Tibial artery (tissue), 4 donors: ENCODE measurements around the gene LRRC27.
A peak's percentile ranks its signal among the peaks of the same experiment; 100 is the strongest.

ENCODE experiments used
- DNase-seq, 2 donors: peaks; one replicate each; pipeline ENCODE4 v3.0.0-alpha.2; 2019
- H3K27ac ChIP-seq, 2 donors: fragments of 200-600 bp; sonication (generic) in 1 of 2; 1 replicate in 1 of 2; 2 replicates in 1 of 2; pipeline ENCODE4 v1.5.1; 2018 to 2019; ENCODE audit warnings: mild to moderate bottlenecking in 1 of 2
- H3K27me3 ChIP-seq, 2 donors: fragments of 200-600 bp; sonication (generic) in 1 of 2; one replicate each; pipeline versions ENCODE4 v1.5.1 to v1.6.0; 2016 to 2019
- H3K36me3 ChIP-seq, 3 donors: fragments of 200-600 bp; sonication (generic) in 2 of 3; one replicate each; pipeline ENCODE4 v1.5.1; 2016 to 2019; ENCODE audit warnings: mild to moderate bottlenecking in 2 of 3
- H3K4me1 ChIP-seq, 4 donors: fragments of 200-600 bp; sonication (generic) in 2 of 4; 1 replicate in 3 of 4; 2 replicates in 1 of 4; pipeline ENCODE4 v1.5.1; 2016 to 2019
- H3K4me3 ChIP-seq, 2 donors: fragments of 200-600 bp; sonication (generic) in 1 of 2; 1 replicate in 1 of 2; 2 replicates in 1 of 2; pipeline ENCODE4 v1.5.1; 2018 to 2019; ENCODE audit warnings: mild to moderate bottlenecking in 2 of 2
- H3K9me3 ChIP-seq, 3 donors: fragments of 200-600 bp; sonication (generic) in 1 of 3; one replicate each; pipeline ENCODE4 v1.5.1; 2016 to 2019
- intact Hi-C: fragments of 100-400 bp; cut with DNase I; formaldehyde crosslinking; loops from one replicate; pipeline ENCODE4 v1.15.0; 2023; ENCODE audit warnings: low total_unique reads
- TF ChIP-seq, protein P1 (sequence below), 2 experiments: fragments of 200-600 bp in 1 of 2; fragments of 450-650 bp in 1 of 2; IDR thresholded peaks; one replicate each; pipeline ENCODE4 v1.5.1; 2017 to 2019; ENCODE audit warnings: antibody characterized with exemption in 2 of 2, mild to moderate bottlenecking in 1 of 2, moderate library complexity in 1 of 2

Gene LRRC27

DNA sequence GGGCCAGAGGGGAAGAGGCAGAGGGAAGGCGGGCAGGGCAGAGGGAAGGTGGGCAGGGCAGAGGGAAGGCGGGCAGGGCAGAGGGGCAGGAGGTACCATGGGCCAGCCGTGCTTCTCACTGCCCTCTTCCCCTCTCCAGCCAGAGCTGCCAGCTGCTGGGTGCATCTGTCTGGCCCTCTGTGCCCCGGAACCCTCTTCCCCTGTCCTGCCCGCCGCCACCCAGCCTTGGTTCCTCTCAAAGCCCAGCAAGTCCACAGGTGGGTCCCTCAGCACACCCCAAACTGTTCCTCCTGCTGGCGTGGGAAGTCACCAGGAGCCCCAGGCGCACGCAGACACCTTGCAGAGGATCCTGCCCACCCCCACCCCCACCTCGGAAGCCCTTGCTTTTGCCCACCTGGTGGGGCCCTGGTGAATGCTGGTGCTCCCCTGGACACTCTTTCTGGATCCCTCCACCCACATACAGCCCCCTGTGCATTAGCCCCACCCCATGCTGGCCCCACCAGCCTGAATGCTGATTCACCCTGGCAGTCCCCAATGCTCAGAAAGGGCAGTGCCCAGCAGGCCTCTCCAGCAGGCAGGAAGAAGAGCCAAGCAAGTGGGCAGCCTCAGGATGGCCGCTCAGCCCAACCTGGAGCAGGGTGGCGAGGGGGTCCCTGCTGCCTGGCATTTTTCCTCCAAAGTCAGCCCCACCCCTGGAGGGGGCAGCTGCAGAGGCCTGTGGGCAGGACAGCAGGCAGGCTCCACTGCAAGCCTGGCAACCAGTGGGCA, 63.1 kb downstream of the LRRC27 start:
- TF ChIP-seq, protein P1, sequence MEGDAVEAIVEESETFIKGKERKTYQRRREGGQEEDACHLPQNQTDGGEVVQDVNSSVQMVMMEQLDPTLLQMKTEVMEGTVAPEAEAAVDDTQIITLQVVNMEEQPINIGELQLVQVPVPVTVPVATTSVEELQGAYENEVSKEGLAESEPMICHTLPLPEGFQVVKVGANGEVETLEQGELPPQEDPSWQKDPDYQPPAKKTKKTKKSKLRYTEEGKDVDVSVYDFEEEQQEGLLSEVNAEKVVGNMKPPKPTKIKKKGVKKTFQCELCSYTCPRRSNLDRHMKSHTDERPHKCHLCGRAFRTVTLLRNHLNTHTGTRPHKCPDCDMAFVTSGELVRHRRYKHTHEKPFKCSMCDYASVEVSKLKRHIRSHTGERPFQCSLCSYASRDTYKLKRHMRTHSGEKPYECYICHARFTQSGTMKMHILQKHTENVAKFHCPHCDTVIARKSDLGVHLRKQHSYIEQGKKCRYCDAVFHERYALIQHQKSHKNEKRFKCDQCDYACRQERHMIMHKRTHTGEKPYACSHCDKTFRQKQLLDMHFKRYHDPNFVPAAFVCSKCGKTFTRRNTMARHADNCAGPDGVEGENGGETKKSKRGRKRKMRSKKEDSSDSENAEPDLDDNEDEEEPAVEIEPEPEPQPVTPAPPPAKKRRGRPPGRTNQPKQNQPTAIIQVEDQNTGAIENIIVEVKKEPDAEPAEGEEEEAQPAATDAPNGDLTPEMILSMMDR (IDR thresholded peaks at IDR 0.05): no peak
- Histone ChIP-seq H3K27ac (peak overlapping the region; percentile 84 to 98), H3K27me3 (no peaks in the 10 kb centered on the region), H3K36me3 (no peaks in the 10 kb centered on the region), H3K9me3 (no peaks in the 10 kb centered on the region), H3K4me1 (peaks cover 0 to 44% (median 29%) of the 10 kb centered on the region in 4 donors), H3K4me3 (peak overlapping the region; percentile 98 to 99)
- DNase-seq: no peak
- intact Hi-C loops: loop anchor here (2.0 to 10.0 kb wide), 4 partner anchors 58 to 250 kb away; partner anchors contain the start of gene LRRC27

DNA sequence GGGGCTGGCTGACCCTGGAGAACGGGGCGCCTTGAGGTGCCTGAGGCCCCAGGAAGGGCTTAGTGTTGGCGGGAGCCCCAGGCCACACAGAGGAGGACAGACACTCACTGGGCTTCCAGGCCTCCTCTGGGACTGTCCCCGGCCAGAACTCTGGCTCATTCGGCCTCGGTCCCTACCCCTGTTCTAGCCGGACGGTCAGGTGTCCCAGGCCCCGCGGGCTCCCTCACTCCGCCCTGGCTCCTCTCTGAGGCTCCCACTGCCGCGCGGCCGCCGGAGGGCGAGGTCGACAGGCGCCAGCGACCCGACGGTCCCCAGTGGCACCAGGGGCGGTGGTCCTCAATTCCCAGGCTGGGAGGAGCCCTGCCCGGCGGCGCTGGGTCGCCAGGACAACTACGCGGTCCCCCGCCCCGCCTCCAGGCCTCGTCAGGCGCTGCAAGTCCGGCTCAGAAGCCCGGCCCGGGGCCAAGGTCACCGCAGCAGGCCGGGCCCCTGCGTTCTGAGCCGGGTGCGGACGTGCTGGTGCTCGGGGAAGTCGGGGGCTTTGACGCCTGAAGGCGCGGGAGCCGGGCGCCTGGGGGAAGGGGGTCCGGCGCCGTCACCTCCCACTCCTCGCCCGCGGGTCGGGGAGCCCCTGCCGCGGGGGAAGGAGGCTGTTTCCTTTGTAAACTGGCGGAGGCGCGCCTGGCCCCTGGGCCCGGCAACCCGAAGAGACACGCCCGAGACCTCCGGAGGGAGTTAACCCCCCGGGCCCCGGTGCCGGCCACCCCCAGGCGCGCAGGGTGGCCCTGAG, 63.9 kb downstream of the LRRC27 start:
- no peaks in the 10 kb centered on the region for H3K9me3 ChIP-seq
- H3K27me3 ChIP-seq: no peaks in the 10 kb centered on the region
- H3K27ac ChIP-seq: peak overlapping the region; percentile 84 to 98
- TF ChIP-seq, protein P1 (IDR thresholded peaks at IDR 0.05): no peak
- intact Hi-C loops: loop anchor here (2.0 to 10.0 kb wide), 4 partner anchors 57 to 249 kb away; partner anchors contain the start of gene LRRC27
- H3K4me3 ChIP-seq: peak overlapping the region; percentile 98 to 99
- H3K4me1 ChIP-seq: peaks cover 0 to 52% (median 29%) of the 10 kb centered on the region in 4 donors
- peak; percentile 69 to 89 for DNase-seq
- no peaks in the 10 kb centered on the region for H3K36me3 ChIP-seq

DNA sequence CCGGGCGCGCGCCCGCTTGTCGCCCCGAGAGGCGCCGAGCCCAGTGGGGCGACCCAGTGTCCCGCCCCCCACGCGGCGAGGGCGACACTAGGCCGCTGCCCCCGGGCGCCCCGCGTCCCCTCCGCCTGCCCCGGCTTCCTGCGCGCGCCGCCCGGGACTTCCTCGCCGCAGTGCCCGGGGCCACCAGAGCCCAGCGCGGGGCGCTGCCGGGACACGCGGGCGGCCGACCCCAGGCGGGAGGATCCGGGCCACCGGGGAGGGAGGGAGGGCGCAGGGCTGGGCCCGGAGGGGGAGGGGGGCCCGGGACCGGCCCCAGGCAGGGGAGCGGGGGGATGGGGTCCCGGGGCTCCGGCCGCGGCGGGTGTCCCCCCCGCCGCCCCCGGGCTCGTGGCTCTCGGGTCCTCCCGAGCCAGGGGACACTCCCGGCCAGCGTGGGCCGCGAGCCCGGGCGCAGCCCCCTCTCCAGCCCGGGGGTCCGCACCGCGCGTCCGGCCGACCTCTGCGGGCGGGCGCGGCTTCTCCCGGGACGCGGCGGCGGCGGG, 64.6 kb downstream of the LRRC27 start:
- Histone ChIP-seq H3K27ac (peak overlapping the region; percentile 84 to 98), H3K27me3 (no peaks in the 10 kb centered on the region), H3K4me1 (peaks cover 0 to 56% (median 29%) of the 10 kb centered on the region in 4 donors), H3K36me3 (no peaks in the 10 kb centered on the region), H3K4me3 (peak overlapping the region; percentile 98 to 99), H3K9me3 (no peaks in the 10 kb centered on the region)
- peak in 1 of 2 donors; percentile 83 for DNase-seq
- intact Hi-C loops: loop anchor here (1.0 to 10.0 kb wide), 4 partner anchors 25 to 248 kb away; partner anchors contain the start of gene LRRC27
- TF ChIP-seq, protein P1 (IDR thresholded peaks at IDR 0.05): peak; percentile 36 to 49

DNA sequence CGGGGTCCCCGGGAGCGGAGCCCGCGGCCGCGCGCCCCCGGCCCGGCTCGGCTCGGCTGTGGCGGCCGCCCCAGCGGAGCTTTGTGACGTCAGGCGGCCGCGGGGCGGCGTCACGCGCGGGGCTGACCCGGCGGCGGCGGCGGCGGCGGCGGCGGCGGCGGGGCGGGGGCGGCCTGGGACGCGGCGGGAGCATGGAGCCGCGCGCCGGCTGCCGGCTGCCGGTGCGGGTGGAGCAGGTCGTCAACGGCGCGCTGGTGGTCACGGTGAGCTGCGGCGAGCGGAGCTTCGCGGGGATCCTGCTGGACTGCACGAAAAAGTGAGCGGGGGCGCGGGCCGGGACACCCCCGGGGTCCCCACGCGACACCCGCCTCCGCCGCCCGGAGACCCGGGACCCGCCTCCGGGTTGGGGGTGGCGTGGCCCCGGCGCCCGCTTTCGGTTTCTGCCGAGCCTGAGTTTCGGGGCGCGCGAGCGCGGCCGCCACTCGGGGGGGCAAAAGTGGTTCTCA, 65.1 kb downstream of the LRRC27 start, which contains the start of gene PWWP2B:
Gene PWWP2B (plus strand): TSS at position 165 of the 506 bp plus-strand sequence. CDS start 27 bp downstream, at position 192.
- DNase-seq: no peak
- Histone ChIP-seq H3K9me3 (no peaks in the 10 kb centered on the region), H3K27ac (peak within 1 kb of the TSS; percentile 88 to 98), H3K4me3 (peak within 1 kb of the TSS; percentile 98 to 99), H3K36me3 (no peaks in the 10 kb centered on the region), H3K4me1 (peaks cover 0 to 57% (median 29%) of the 10 kb centered on the region in 4 donors), H3K27me3 (no peaks in the 10 kb centered on the region)
- TF ChIP-seq, protein P1 (IDR thresholded peaks at IDR 0.05): no peak
- intact Hi-C loops: loop anchor here (1.0 to 10.0 kb wide), 4 partner anchors 24 to 248 kb away; partner anchors contain the start of gene LRRC27
